Astrocyte of the spinal cord (primary cell): ENCODE results near the gene UGT8.

Source experiments
- DNase-seq: peaks from one replicate; pipeline ENCODE4 v3.0.0; 2011; ENCODE audit warnings: low read depth, low spot score
- H3K4me3 ChIP-seq: 2 replicates; pipeline ENCODE4 v1.5.1; 2011; ENCODE audit warnings: low read depth, mild to moderate bottlenecking, low read length, moderate library complexity
- in situ Hi-C: cut with HindIII; loops from 2 replicates; pipeline ENCODE4 v1.10.0; 2017; ENCODE audit warnings: low sequenced_read_pairs
- TF ChIP-seq, protein P1 (sequence below): IDR thresholded peaks from 2 replicates; pipeline ENCODE4 v1.5.1; 2012; ENCODE audit warnings: low read depth, mild to moderate bottlenecking, low read length, inconsistent platforms

Gene UGT8, protein sequence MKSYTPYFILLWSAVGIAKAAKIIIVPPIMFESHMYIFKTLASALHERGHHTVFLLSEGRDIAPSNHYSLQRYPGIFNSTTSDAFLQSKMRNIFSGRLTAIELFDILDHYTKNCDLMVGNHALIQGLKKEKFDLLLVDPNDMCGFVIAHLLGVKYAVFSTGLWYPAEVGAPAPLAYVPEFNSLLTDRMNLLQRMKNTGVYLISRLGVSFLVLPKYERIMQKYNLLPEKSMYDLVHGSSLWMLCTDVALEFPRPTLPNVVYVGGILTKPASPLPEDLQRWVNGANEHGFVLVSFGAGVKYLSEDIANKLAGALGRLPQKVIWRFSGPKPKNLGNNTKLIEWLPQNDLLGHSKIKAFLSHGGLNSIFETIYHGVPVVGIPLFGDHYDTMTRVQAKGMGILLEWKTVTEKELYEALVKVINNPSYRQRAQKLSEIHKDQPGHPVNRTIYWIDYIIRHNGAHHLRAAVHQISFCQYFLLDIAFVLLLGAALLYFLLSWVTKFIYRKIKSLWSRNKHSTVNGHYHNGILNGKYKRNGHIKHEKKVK

DNA sequence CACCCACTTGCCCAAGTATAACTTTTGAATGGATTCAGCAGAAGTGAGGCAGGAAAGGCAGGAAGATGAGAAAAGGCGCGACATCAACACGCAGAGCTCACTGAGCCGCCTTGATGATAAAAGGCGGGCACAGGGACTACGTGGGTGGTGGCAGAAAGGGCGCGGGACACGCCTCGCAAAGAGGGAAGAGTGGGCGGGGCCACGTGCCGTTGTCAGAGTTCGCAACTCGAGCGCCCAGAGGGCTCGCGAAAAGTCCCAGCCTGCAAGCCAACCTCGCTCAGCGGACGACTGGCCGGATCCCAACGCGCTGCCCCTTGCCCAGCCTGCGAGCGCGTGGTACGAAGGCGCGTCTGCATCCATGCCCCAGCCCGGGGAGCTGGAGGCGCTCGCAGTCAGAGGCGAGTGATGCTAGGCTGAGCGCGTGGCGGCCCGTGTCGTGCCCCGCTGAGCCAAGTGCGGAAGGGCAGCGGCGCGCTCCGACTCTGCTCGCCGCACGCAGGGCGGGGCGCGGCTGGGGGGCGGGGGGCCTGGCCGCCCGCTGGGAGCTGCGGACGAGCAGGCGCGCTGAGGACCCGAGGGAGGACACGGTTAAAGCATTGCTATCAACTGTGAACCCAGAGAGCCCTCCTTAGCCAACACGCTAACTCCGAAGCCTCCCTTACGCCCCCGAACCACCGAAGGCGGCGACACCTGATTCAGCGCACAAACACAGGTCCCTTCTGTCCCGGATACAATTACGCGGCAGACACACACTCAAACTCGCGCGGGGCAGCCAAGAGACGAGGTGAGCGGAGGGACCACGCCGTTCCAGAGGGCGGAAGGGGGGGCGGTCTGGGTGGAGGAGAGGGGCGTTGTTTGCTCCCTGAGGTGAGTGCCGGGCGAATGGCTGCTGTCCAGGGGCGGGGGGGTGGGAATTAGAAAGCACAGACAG, at the start of gene UGT8:
TSS of gene UGT8 (plus strand) at position 617 of the 931 bp plus-strand sequence. CDS start 24,074 bp downstream, outside the sequence.
- TF ChIP-seq, protein P1, sequence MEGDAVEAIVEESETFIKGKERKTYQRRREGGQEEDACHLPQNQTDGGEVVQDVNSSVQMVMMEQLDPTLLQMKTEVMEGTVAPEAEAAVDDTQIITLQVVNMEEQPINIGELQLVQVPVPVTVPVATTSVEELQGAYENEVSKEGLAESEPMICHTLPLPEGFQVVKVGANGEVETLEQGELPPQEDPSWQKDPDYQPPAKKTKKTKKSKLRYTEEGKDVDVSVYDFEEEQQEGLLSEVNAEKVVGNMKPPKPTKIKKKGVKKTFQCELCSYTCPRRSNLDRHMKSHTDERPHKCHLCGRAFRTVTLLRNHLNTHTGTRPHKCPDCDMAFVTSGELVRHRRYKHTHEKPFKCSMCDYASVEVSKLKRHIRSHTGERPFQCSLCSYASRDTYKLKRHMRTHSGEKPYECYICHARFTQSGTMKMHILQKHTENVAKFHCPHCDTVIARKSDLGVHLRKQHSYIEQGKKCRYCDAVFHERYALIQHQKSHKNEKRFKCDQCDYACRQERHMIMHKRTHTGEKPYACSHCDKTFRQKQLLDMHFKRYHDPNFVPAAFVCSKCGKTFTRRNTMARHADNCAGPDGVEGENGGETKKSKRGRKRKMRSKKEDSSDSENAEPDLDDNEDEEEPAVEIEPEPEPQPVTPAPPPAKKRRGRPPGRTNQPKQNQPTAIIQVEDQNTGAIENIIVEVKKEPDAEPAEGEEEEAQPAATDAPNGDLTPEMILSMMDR: no peak
- DNase-seq: peak; percentile 16
- in situ Hi-C loops: no loop called here
- H3K4me3 ChIP-seq: peak within 1 kb of the TSS; percentile 55

DNA sequence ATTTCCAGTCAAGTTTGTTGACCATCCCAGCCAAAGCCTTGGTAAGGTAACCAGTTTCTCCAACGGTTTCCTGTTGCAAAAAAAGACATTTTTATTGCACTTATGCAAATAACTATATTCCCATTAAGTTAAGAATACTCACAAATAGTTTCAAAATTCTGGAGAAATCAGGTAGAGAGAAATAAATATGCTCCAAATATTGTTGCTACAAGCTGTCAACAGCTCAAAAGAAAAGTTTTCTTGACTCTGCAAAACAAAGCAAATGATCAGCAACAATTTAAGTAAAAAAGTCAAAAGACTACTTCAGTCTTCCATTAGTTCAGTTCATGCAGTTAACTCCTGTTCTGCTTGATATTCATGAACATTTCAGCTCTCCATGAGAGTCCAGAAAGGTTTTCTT, 49.0 kb upstream of the UGT8 start:
- in situ Hi-C loops: no loop called here
- TF ChIP-seq, protein P1: no peak
- no peak for DNase-seq

DNA sequence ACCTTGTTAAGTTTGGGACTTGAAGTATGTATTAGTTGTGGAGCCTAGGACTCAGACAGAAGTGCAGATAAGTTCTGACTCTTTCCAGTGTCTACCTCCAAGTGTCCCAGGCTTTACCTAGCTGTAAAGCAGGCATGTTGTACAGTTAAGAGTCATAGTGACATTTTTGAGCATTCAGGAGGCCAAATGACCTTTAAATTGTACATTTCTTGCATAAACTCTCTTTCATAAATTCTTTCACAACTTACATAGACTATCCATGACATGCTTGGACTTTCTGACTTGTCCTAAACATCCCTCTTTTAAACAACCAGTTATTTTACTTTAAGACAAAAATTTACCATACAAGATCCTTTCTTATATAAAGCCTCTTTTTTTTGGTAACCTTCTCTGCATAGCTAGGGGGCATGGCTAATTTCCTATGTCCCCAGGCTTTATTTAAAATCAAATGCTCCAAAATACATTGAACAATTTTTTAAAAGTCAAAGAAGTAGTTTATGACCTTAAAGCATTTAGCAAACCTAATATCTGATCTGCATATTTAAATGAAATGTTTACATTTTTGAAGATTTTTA, 40.1 kb upstream of the UGT8 start:
- TF ChIP-seq, protein P1: no peak
- H3K4me3 ChIP-seq: no peak overlapping the region
- in situ Hi-C loops: no loop called here
- DNase-seq: peak; percentile 31

More for the DNA sequence above, 49.0 kb upstream of the UGT8 start:
- H3K4me3 ChIP-seq: no peak overlapping the region

DNA sequence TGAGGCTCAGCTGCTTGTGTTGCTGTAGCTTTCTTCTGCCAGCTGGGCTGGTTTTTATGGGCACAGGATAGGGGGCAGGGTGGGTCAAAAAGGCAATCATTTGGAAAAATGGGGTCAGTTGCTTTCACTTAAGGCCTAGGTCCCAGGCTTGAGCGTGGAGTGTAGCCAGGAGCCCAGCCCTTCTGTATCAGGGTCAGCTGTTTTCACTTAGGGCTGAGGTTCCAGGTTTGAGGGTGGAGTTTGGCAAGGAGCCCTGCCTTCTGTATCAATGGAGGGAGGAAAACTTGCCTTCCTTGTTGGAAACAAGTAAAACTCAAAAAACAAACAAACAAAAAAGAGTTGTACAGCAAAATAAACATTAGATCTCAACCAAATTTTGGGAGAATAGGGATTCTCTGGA, 37.0 kb upstream of the UGT8 start:
- TF ChIP-seq, protein P1: no peak
- DNase-seq: no peak
- H3K4me3 ChIP-seq: no peak overlapping the region
- in situ Hi-C loops: no loop called here

DNA sequence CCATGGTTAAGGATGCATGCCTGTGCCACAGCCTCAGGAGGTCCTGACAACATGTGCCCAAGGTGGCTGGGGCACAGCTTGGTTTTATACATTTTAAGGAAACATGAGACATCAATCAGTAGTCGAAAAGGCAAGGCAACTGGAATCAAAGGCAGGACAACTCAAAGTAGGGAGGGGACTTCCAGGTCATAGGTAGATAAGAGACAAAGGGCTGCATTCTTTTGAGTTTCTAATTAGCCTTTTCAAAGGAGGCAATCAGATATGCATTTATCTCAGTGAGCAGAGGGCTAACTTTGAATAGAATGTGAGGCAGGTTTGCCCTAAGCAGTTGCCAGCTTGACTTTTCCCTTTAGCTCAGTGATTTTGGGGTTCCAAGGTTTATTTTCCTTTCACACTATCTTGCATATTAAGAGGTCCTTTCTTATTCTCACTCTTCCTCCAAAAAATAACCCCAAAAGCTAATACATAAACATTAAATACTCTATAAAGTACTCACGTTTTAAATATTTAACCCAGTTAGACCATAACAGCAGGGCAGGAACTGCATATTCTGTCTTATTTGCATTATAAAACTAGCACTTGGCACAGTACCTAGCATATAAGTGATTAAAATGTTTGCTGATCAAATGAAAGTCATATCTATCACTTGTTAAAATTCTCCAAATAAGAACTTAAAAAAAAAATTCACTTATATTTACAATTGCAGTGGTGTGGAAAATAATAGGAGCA, 36.3 kb upstream of the UGT8 start:
- no peak for DNase-seq
- H3K4me3 ChIP-seq: no peak overlapping the region
- in situ Hi-C loops: no loop called here
- TF ChIP-seq, protein P1: no peak
